ENCODE measurements around the gene EEF2K. TPM values are rescaled to one million over a fixed set of nuclear protein-coding genes. Genes with fewer than 3 reads are reported as not detected.
"Not testable (repeated sequence)": the region's sequence is repeated elsewhere in the genome, so short reads cannot be mapped to it uniquely, and the experiment has no call there.

EEF2K gene
- polyA plus RNA-seq, 5 donors, result 18.8 to 25.9 (median 20.3) TPM

DNA sequence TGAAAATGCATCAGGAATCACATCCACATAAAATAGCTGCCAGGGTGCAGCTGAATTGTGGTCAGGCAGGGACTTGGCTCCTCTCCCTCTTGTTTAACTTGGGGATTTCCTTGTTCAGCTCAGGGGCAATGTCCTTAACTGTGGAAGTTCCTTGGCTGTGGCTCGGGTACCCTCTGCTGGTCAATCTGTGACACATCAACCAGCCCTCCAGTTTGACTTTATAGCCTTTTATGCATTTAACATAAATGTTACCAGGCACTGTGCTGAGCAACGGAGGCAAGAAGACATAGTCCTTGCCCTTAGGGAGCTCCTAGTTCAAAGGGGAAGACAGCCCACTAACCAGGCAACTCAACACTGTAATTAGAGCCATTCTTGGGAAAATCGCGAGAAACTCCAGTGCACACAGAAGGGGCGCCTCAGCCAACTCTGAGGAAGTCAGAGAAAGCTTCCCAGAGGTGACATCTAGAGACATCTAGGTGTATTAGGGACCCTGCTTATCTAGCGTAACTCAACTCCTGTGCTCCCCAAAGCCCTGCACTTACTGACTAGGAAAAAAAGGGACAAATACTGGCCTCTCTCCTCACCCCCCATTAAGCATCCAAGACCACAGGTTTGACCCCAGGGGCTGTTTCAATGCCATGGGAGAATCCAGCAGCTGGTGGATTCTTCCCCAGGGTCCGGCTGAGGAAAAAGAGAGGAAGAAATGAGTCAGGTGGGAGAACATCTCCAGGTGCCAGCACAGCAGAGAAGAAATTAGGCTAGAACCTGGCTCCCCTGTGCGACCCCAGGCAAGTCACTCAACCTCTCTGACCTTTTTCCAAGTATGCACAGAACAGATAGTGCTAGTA is 17.3 kb upstream of the EEF2K start:
- DNase-seq, result peak; percentile 66 to 78

DNA sequence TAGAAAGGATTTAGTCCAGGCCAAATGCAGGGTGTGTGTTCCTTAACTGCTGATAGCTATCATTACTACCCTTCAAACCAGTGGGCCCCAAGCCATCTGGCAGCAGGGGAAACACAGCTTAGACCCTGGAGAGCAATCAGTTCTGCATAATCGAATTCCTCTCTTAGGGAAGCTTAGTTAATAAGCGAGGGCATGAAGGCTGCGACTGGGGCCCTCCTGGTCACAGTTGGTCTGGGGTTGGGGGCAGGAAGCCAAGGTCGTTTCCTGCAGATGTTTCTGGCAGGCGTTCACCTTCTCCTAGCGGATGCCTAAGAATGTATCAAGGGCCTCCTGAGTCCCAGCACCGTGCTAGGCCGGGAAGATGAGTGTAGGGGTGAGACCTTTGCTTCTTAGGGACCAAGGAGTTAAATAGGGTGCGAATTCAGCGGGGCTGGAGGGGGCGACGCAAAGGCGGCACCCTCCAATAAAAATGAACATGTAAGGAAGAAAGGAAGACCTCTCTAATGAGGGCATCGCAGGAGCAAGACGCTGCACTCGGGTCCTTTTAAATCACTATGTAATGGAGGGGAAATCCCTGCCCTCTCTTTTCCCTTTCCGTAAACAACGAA is 16.5 kb upstream of the EEF2K start:
- peak in 1 of 2 donors; percentile 41 for DNase-seq

DNA sequence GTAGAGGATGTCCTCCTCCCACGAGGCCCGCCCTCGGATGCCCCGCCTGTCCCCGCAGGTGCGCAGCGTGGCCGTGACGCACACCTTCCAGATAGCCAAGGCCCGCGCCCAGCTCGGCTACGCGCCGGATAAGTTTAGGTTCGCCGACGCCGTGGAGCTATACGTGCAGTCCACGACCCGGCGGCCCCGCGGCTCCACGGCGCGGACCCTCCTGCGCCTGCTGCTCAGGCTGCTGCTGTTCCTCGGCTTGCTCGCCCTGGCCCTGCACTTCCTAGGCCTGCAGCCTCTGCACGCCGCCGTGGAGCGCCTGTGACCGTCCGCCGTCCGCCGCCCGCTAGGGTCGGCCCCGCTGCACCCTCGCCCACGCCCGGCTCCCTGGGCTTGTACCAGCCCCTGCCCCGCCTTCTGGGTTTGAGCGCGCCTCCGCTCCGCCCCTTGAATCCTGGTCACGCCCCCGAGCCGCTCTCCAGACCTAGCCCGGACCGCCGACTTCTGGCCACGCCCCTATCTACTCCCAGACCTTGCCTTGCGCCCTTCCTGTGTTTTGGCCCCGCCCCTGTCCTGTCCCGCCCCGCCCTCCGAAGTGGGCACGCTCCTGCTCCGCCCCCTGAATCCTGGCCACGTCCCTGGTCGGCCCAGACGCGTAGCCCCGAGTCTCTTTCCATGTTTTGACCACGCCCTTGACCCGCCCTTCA is 15.8 kb upstream of the EEF2K start:
- peak in 1 of 2 donors; percentile 99 for DNase-seq

DNA sequence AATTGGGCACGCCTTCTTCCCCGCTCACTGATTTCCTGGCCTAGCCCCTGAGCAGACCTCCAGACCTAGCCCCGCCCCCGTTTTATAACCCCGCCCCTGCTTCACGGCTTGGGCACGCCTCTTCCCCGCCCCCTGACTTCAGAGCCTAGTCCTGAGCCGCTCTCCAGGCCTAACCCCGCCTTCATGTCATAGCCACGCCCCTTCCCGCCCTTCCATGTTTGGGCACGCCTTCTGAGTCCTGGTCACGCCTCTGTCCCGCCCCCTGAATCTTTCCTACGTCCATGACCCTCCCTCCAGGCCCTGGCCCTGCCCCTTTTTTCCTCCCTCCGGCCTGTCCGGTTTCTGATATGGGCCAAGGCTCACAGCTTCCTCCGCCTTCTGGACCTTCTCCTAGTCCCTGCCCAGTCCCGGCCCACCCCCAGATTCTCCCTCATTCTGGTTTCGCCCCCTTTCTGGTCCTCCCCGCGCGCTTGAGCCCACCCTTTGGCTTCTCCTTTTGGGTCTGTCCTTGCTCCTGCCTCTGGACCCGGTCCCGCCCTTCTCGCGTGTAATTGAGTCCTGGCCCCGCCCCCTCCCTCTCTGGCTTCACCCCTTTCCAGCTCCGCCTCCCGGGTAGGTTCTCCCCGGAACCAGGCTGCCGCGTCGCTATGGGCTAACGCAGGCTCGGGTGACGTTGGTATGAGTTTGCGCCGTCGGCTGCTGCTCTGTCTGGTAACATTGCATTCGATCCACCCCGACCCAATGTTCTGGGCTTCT is 15.1 kb upstream of the EEF2K start:
- DNase-seq, result peak; percentile 100

DNA sequence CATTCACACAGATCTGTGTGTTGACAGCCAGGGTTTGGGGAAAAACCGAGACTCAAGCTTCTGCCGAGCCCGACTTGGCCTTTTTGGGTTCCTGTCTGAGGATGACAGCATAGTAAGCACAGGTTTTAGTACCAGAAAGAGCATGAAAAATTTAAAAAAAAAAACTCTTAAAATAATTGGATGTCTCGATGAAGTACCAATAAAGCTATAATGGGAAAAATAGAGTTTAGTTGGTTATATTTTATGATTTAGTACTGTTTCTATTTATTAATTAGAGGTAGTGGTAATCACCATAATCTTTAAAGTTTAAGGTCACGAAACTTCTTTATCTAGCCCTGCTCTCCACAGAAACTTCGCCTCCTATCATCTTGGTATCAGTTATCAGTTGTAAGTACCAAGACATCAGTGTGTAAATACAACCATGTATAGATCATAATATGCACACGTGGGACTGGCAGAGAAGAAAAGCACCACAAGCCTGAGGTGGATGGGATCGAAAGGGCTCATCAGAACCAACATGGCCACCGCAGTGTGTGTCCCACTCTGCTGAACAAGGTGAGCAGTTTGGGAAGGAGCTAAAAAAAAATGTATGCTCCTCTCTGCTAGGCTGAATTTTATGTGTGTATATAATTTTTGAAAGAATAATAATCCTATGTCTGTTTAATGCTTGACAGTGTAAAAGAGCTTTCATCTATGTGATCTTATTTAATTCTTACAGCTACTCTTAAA is 14.4 kb upstream of the EEF2K start:
- peak in 1 of 2 donors; percentile 48 for DNase-seq

DNA sequence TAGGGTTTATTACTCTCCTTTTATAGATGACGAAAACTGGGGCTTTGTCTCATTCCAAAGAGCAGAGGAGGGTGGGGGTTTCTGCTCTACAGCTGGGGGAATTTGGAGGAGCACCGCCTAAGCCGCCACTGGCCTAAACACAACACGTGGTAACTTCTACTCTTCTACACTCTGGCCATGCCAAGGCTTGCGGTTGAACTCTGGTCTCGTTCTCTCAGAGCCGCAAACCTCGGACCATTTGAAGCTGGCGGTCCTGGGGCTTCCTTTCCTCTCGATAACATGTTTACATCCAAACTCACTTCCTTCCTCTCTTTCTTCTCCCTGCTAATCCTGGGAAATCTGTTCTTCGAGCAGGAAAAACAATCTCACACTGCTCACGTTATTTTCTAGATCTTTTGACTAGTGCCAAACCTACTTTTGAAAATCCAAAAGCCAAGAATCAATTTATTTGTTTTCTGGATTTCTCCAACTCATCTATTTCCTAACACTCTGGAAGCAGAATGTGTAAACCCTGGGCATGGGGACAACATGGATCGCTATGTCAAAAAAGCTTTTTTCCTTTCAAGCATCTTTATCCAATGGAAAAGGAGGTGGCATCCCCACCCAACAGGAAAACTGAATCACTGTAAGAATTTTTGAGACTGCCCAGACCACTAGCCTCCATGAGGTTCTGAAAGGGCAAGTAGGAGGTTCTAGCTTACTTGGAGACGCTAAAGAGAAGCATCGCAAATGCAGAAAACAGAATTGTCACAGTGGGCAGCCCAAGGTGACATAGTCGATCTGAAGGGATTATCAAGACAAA is 13.6 kb upstream of the EEF2K start:
- DNase-seq, result peak; percentile 76 to 84

DNA sequence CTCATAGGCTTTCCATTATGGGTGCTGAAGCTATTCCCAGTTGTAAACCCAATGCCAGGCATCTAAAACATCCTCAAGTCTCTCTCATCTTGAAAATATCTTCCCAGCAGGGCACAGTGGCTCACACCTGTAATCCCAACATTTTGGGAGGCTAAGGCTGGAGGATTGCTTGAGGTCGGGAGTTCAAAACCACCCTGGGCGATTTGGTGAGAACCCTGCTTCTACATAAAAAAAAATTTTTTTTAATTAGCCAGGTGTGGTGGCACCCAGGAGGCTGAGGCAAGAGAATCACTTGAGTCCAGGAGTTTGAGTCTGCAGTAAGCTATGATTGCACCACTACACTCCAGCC is 13.0 kb upstream of the EEF2K start:
- DNase-seq, result no peak

DNA sequence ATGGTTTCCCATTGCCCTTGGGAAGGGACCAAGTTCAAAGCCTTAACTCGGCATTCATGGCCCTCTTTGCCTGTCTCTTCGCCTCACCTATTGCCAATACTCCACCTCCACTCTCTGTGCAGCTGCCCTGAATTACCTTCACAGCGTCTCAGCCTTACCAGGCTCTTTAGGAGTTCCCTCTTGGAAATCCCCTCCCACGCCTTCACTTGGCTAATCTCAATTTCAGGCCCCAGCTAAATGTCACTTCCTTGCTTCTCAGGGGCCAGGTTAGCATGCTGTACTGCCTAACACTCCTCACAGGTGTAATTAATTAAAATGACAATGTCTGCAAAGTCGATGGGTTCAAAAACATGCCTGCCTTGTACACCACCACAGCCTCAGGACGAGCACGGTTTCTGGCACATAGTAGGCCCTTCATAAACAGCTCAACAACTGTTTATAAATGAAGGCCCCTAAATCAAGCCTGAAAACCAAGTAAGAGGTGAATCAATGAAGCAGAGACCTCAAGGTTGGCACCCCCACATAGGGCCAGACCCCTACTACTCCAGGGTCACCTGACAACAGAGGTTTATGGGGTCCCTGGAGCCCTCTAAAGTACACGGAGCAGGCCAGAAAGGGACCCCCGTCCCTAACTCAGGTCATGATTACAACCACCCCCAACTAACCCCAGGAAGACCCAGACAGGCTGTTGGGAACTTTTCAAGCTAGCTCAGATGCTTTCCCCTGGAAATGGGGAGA is 11.2 kb upstream of the EEF2K start:
- DNase-seq, result no peak

DNA sequence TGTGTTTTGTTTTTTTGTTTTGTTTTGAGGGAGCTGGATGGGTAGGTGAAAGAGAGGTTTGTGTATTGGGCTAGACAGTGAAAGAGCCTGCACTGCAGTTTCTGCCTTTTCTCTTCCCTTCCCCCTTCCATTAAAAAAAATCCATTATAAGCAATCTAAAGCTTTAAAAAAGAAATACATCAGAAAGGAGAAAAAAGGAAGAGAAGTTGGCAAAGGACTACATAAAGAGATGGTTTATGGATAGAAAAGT is 10.7 kb upstream of the EEF2K start:
- no peak for DNase-seq

DNA sequence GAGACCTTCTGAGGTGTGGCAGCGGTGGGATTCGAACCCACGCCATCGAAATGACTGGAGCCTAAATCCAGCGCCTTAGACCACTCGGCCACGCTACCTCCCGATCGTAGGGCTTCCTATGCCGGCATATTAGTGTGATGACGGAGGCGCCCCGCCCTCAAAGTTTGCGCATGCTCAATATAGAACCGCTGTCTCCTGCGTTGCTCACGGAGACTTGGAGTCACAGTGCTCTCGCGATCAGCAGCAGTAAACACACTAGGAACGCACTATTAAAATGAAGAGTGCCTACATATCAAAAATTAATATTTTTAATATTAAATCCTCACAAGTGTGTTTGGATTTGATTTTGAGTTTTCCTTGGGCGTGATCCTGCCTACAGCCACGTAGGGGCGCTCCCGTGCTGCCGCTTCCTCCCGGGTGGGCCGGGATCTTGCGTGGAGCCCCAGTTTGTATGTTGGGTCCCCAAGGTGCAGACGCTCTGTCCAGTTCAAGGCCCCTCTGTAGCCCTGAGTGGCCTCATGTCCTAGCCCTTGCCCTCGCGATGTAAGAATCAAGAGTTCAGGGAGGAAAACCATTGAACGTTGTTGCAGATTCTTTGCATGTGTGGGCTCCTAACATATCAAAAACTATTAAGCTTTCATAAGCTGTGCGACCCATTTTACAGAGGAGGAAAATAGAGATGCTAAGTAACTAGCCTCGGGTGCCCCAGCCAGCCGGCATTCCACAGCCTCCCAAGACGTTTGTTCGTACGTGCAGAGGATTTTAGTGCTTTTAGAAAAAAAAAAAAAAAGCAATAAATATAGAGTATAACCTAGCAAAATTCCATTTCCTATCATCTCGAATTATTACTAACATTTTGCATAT is 10.2 kb upstream of the EEF2K start:
- peak; percentile 91 to 96 for DNase-seq

DNA sequence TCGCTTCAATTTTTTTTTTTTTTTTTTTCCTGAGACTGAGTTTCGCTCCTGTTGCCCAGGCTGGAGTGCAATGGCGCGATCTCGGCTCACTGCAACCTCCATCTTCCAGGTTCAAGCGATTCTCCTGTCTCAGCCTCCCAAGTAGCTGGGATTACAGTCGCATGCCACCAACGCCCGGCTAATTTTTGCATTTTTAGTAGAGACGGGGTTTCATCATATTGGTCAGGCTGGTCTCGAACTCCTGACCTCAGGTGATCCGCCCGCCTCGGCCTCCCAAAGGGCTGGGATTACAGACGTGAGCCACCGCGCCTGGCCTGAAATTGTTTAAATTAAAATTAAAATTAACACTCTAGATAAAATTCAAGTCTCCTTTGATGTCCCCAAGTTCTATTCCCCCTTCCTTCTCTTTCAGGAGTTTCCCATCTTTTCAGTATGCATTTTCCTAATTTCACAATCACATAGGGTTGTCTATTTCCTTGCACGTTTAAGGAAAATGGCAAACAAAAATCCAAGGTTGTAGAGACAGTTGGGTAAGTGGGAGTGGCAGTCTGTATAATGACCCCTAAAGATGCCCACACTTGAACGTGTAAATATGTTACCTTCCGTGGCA is 9.4 kb upstream of the EEF2K start:
- DNase-seq, result not testable (repeated sequence)

DNA sequence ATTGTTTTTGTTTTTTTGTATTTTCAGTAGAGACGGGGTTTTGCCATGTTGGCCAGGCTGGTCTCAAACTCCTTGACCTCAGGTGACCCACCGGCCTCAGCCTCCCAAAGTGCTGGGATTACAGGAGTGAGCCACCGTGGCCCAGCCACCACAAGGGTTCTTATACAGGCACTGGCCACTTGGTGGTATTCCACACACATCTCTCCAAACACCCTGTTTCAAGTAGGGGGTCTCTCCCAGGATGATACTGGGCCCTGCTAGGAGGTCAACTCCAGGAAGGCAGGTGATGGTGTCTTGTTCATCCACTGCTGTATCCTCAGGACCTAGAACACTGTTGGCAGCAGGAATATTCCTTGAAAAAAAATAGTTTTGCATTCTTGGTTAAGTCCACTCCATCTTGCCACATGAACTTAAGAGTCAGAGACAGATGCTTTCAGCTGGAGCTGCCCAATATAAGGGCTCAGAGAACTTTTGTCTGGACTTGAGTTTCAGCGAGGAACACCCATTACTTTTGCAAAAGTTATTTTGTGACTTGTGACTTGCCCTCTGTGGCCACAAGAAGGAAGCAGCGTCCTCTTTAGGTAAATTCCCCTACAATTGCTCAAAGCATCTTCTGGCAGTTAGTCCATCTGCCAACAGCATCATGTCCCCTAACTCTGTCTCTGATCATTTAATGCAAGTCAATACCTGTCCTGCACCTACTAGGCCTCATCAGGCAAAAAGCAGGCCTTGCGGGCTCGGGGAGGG is 7.4 kb upstream of the EEF2K start:
- no peak for DNase-seq

DNA sequence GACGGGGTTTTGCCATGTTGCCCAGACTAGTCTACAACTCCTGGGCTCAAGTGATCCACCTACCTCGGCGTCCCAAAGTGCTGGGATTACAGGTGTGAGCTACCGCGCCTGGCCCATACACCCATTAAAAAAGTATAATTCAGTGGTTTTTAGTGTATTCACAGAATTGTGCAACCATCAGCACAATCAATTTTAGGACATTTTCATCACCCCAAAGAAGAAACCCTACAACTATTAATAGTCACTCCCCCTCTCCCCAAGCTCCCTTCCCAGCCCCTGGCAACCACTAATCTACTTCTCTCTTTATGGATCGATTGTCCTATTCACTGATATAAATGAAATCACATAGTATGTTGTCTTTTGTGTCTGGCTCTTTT is 3.8 kb upstream of the EEF2K start:
- no peak for DNase-seq

DNA sequence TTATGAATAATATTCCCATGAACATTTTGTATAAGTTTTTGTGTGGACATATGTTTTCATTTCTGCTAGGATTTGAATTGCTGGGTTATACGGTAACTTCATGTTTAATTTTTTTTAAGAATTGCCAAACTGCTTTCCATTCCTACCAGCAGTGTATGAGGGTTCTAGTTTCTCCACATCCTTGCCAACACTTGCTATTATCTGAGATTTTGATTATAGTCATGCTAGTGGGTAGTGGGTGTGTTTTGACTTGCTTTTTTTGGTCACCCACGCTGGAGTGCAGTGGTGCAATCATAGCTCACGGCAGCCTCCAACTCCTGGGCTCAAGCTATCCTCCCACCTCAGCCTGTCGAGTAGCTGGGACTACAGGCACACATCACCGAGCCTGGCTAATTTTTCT is 3.0 kb upstream of the EEF2K start:
- DNase-seq, result no peak

DNA sequence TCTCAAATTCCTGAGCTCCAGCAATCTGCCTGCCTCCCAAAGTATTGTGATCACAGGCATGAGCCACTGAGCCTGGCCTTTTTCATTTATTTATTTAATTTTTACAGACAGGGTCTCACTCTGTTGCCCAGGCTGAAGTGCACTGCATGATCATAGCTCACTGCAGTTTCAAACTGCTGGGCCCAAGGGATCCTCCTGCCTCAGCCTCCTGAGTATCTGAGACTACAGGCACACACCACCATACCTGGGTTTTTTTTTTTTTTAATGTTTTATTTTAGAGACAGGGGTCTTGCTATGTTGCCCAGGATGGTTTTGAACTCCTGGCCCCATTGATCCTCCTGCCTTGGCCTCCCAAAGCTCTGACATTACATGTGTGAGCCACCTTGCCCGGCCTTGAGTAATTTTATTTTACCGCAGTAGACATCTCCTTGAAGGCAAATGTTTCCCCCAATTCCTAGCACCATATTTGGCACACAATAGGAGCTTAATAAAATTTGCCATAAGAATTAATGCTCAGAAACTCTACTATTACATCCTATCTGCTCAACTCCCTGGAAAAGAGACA is 1.9 kb upstream of the EEF2K start:
- DNase-seq, result no peak

DNA sequence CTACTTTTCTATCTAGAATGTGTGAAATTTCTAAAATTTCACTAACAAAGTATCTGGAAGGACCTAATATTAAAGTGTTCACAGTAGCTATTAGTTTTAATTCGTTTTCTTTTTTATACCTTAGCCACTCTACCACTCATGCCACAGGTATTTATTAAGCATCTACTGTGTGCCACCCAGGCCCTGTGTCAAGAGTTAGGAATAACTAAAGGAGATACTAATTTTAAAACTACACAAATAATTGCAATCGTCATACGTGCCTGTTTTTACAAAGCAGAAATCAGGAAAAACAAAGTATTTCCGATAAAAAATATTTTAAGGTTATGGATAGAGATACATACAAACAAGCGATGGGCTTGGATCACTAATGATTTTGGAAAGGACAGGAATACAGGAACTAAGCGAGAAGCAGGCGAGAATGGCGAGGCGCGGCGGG is 483 bp upstream of the EEF2K start:
- DNase-seq, result no peak

Data from right lung (tissue), 5 donors.